D721Med (cell line): ENCODE measurements around the gene ZNF521.
A peak's percentile ranks its signal among the peaks of the same experiment; 100 is the strongest.

ENCODE experiments used
- DNase-seq: peaks from one replicate; pipeline ENCODE4 v3.0.0; 2011; ENCODE audit warnings: low spot score; ENCODE audit not compliant: insufficient read length
- FAIRE-seq: peaks from 2 replicates; lab custom pipeline; 2011; peaks lifted over from hg19 to GRCh38; lab: Jason Lieb, UNC
- CTCF ChIP-seq: IDR thresholded peaks from 2 replicates; pipeline ENCODE4 v1.5.1; 2012; ENCODE audit warnings: mild to moderate bottlenecking, control low read depth; ENCODE audit not compliant: insufficient read depth; ENCODE audit errors: missing control alignments

ZNF521 gene

GRCh38 chr18:25351777-25352628 is at the start of gene ZNF521:
Gene ZNF521, minus strand, starts transcription at chr18:25352166. Its CDS starts 1,220 bp downstream, at chr18:25350946.
- DNase-seq (peak; percentile 58), FAIRE-seq (no peak)
- TF ChIP-seq CTCF, result no peak

- FAIRE-seq (no peak), DNase-seq (no peak)
- TF ChIP-seq CTCF, result no peak
Observed at GRCh38 chr18:25399554-25399953, 47.6 kb upstream of the ZNF521 start.

GRCh38 chr18:25392192-25392591 is 40.2 kb upstream of the ZNF521 start:
- no peak for TF ChIP-seq CTCF
- no peak for DNase-seq
- FAIRE-seq, result no peak

- no peak for TF ChIP-seq CTCF
- DNase-seq, result no peak
- FAIRE-seq, result no peak
Observed at GRCh38 chr18:25373432-25374179, 21.6 kb upstream of the ZNF521 start.

- no peak for DNase-seq
- no peak for TF ChIP-seq CTCF
- no peak for FAIRE-seq
Observed at GRCh38 chr18:25370391-25370790, 18.4 kb upstream of the ZNF521 start.

- no peak for TF ChIP-seq CTCF
- DNase-seq (no peak), FAIRE-seq (no peak)
Observed at GRCh38 chr18:25365242-25365641, 13.3 kb upstream of the ZNF521 start.
